T-helper 1 cell treated with Interleukin-12 subunit alpha and Interleukin-12 subunit beta and Interleukin-4 antibody, amounts not matched to agents 30 μg/mL and 1 μg/mL, for 36 hours (primary cell): Measurements from ENCODE around the gene PTPRK.
"Not testable (repeated sequence)": the region's sequence is repeated elsewhere in the genome, so short reads cannot be mapped to it uniquely, and the experiment has no call there.

Source experiments
- H3K27ac Mint-ChIP-seq: one replicate; pipeline ENCODE4 v1.8.0; 2021; ENCODE audit warnings: mild to moderate bottlenecking, mixed read lengths
- H3K27me3 Mint-ChIP-seq: one replicate; pipeline ENCODE4 v1.8.0; 2021; ENCODE audit warnings: low read depth, mixed read lengths
- H3K36me3 Mint-ChIP-seq: one replicate; pipeline ENCODE4 v1.8.0; 2021; ENCODE audit warnings: low read depth, mixed read lengths
- H3K4me1 Mint-ChIP-seq: one replicate; pipeline ENCODE4 v1.8.0; 2021; ENCODE audit warnings: low read depth, mixed read lengths
- H3K4me3 Mint-ChIP-seq: one replicate; pipeline ENCODE4 v1.8.0; 2021; ENCODE audit warnings: mild to moderate bottlenecking, moderate library complexity, mixed read lengths
- H3K9me3 Mint-ChIP-seq: one replicate; pipeline ENCODE4 v1.8.0; 2021; ENCODE audit warnings: mixed read lengths

PTPRK gene

GRCh38 chr6:127990074-127990473, 530.3 kb downstream of the PTPRK start:
- H3K36me3 Mint-ChIP-seq, result peaks cover 4% of the 10 kb centered on the region

GRCh38 chr6:127980996-127981395, 539.4 kb downstream of the PTPRK start:
- Mint-ChIP-seq H3K4me1 (peaks cover 7% of the 10 kb centered on the region), H3K36me3 (peaks cover 3% of the 10 kb centered on the region), H3K27ac (no peak overlapping the region), H3K27me3 (no peaks in the 10 kb centered on the region), H3K9me3 (peaks cover 12% of the 10 kb centered on the region), H3K4me3 (no peak overlapping the region)

More at GRCh38 chr6:127990074-127990473, 530.3 kb downstream of the PTPRK start:
- no peak overlapping the region for H3K27ac Mint-ChIP-seq
- H3K4me1 Mint-ChIP-seq, result peaks cover 5% of the 10 kb centered on the region
- H3K4me3 Mint-ChIP-seq, result no peak overlapping the region
- peaks cover 3% of the 10 kb centered on the region for H3K9me3 Mint-ChIP-seq
- H3K27me3 Mint-ChIP-seq, result no peaks in the 10 kb centered on the region

GRCh38 chr6:127978185-127978584, 542.2 kb downstream of the PTPRK start:
- Mint-ChIP-seq H3K4me1 (peaks cover 17% of the 10 kb centered on the region), H3K36me3 (peaks cover 12% of the 10 kb centered on the region), H3K9me3 (peaks cover 14% of the 10 kb centered on the region)
- H3K27me3 Mint-ChIP-seq, H3K27ac Mint-ChIP-seq, H3K4me3 Mint-ChIP-seq: not testable (repeated sequence)

- Mint-ChIP-seq H3K9me3 (peaks cover 17% of the 10 kb centered on the region), H3K4me3 (no peak overlapping the region), H3K27ac (no peak overlapping the region), H3K4me1 (peaks cover 29% of the 10 kb centered on the region), H3K36me3 (peaks cover 12% of the 10 kb centered on the region), H3K27me3 (no peaks in the 10 kb centered on the region)
Measured at GRCh38 chr6:127976796-127977195, 543.6 kb downstream of the PTPRK start.

- Mint-ChIP-seq H3K27ac (no peak overlapping the region), H3K36me3 (peaks cover 12% of the 10 kb centered on the region), H3K4me3 (no peak overlapping the region), H3K4me1 (peaks cover 35% of the 10 kb centered on the region), H3K9me3 (peaks cover 17% of the 10 kb centered on the region), H3K27me3 (no peaks in the 10 kb centered on the region)
Measured at GRCh38 chr6:127976111-127976510, 544.3 kb downstream of the PTPRK start.

GRCh38 chr6:127972815-127973214, 547.6 kb downstream of the PTPRK start:
- Mint-ChIP-seq H3K4me3 (peak overlapping the region; percentile 83), H3K36me3 (peaks cover 16% of the 10 kb centered on the region), H3K9me3 (peaks cover 14% of the 10 kb centered on the region), H3K4me1 (peaks cover 35% of the 10 kb centered on the region), H3K27me3 (no peaks in the 10 kb centered on the region), H3K27ac (peak overlapping the region; percentile 94)

- Mint-ChIP-seq H3K9me3 (peaks cover 19% of the 10 kb centered on the region), H3K27ac (peak overlapping the region; percentile 94), H3K4me1 (peaks cover 44% of the 10 kb centered on the region), H3K4me3 (peak overlapping the region; percentile 83), H3K36me3 (peaks cover 18% of the 10 kb centered on the region), H3K27me3 (no peaks in the 10 kb centered on the region)
Measured at GRCh38 chr6:127971945-127972391, 548.4 kb downstream of the PTPRK start.

- Mint-ChIP-seq H3K4me3 (peak overlapping the region; percentile 83), H3K9me3 (peaks cover 22% of the 10 kb centered on the region), H3K27me3 (no peaks in the 10 kb centered on the region), H3K27ac (peak overlapping the region; percentile 94), H3K4me1 (peaks cover 48% of the 10 kb centered on the region), H3K36me3 (peaks cover 21% of the 10 kb centered on the region)
Measured at GRCh38 chr6:127971386-127971785, 549.0 kb downstream of the PTPRK start.

GRCh38 chr6:127969701-127970100, 550.7 kb downstream of the PTPRK start:
- H3K9me3 Mint-ChIP-seq, result peaks cover 20% of the 10 kb centered on the region
- peaks cover 48% of the 10 kb centered on the region for H3K4me1 Mint-ChIP-seq
- no peaks in the 10 kb centered on the region for H3K27me3 Mint-ChIP-seq
- H3K27ac Mint-ChIP-seq, result peak overlapping the region; percentile 87
- H3K4me3 Mint-ChIP-seq, result peak overlapping the region; percentile 71
- H3K36me3 Mint-ChIP-seq, result peaks cover 22% of the 10 kb centered on the region

GRCh38 chr6:127968394-127968793, 552.0 kb downstream of the PTPRK start:
- peak overlapping the region; percentile 15 for H3K27ac Mint-ChIP-seq
- H3K4me3 Mint-ChIP-seq, result peak overlapping the region; percentile 1
- H3K36me3 Mint-ChIP-seq, result peaks cover 15% of the 10 kb centered on the region
- H3K4me1 Mint-ChIP-seq, result peaks cover 38% of the 10 kb centered on the region
- H3K9me3 Mint-ChIP-seq, result peaks cover 20% of the 10 kb centered on the region
- no peaks in the 10 kb centered on the region for H3K27me3 Mint-ChIP-seq

GRCh38 chr6:127967708-127968107, 552.7 kb downstream of the PTPRK start:
- Mint-ChIP-seq H3K4me1 (peaks cover 34% of the 10 kb centered on the region), H3K27ac (peak overlapping the region; percentile 80), H3K4me3 (peak overlapping the region; percentile 43), H3K36me3 (peaks cover 15% of the 10 kb centered on the region), H3K9me3 (peaks cover 18% of the 10 kb centered on the region), H3K27me3 (no peaks in the 10 kb centered on the region)

- peaks cover 24% of the 10 kb centered on the region for H3K4me1 Mint-ChIP-seq
- no peak overlapping the region for H3K27ac Mint-ChIP-seq
- peaks cover 17% of the 10 kb centered on the region for H3K36me3 Mint-ChIP-seq
- no peaks in the 10 kb centered on the region for H3K27me3 Mint-ChIP-seq
- peaks cover 22% of the 10 kb centered on the region for H3K9me3 Mint-ChIP-seq
- H3K4me3 Mint-ChIP-seq, result no peak overlapping the region
Measured at GRCh38 chr6:127966616-127967015, 553.8 kb downstream of the PTPRK start.

- H3K4me3 Mint-ChIP-seq, result no peak overlapping the region
- H3K27me3 Mint-ChIP-seq, result no peaks in the 10 kb centered on the region
- peaks cover 23% of the 10 kb centered on the region for H3K36me3 Mint-ChIP-seq
- no peak overlapping the region for H3K27ac Mint-ChIP-seq
- H3K9me3 Mint-ChIP-seq, result peaks cover 39% of the 10 kb centered on the region
- peaks cover 19% of the 10 kb centered on the region for H3K4me1 Mint-ChIP-seq
Measured at GRCh38 chr6:127963495-127963894, 556.9 kb downstream of the PTPRK start.

GRCh38 chr6:127959869-127960268, 560.5 kb downstream of the PTPRK start:
- Mint-ChIP-seq H3K27me3 (no peaks in the 10 kb centered on the region), H3K9me3 (peaks cover 27% of the 10 kb centered on the region), H3K4me3 (no peak overlapping the region), H3K4me1 (peaks cover 9% of the 10 kb centered on the region), H3K36me3 (peaks cover 15% of the 10 kb centered on the region), H3K27ac (no peak overlapping the region)

- H3K4me3 Mint-ChIP-seq, result no peak overlapping the region
- H3K27me3 Mint-ChIP-seq, result no peaks in the 10 kb centered on the region
- H3K4me1 Mint-ChIP-seq, result peaks cover 22% of the 10 kb centered on the region
Measured at GRCh38 chr6:127956956-127957355, 563.4 kb downstream of the PTPRK start.

More at GRCh38 chr6:127956956-127957355, 563.4 kb downstream of the PTPRK start:
- Mint-ChIP-seq H3K27ac (peak overlapping the region; percentile 37), H3K9me3 (peaks cover 26% of the 10 kb centered on the region), H3K36me3 (peaks cover 14% of the 10 kb centered on the region)
